Astrocyte (in vitro differentiated cells and primary cell): ENCODE results near the gene CD46. TPM values are rescaled to one million over a fixed set of nuclear protein-coding genes. Genes with fewer than 3 reads are reported as not detected.
A peak's percentile ranks its signal among the peaks of the same experiment; 100 is the strongest.
"Not testable (repeated sequence)": the region's sequence is repeated elsewhere in the genome, so short reads cannot be mapped to it uniquely, and the experiment has no call there.

Experiments used
- DNase-seq: peaks from one replicate; pipeline ENCODE4 v3.0.0-alpha.2; 2010; ENCODE audit warnings: low read depth
- FAIRE-seq: peaks from 2 replicates; lab custom pipeline; 2011; peaks lifted over from hg19 to GRCh38; lab: Jason Lieb, UNC
- H2AFZ ChIP-seq: 2 replicates; pipeline ENCODE4 v1.6.0; 2012; ENCODE audit warnings: low read depth, low read length, inconsistent platforms
- H3K27ac ChIP-seq: 2 replicates; pipeline ENCODE4 v1.5.1; 2011; ENCODE audit warnings: low read depth, low read length, inconsistent platforms
- H3K27me3 ChIP-seq: 2 replicates; pipeline ENCODE4 v1.6.0; 2011; ENCODE audit warnings: low read length, inconsistent platforms; ENCODE audit not compliant: insufficient read depth
- H3K36me3 ChIP-seq: 2 replicates; pipeline ENCODE4 v1.5.1; 2011; ENCODE audit warnings: low read length, inconsistent platforms; ENCODE audit not compliant: insufficient read depth
- H3K4me1 ChIP-seq: 2 replicates; pipeline ENCODE4 v1.5.1; 2011; ENCODE audit warnings: low read length, inconsistent platforms; ENCODE audit not compliant: insufficient read depth
- H3K4me2 ChIP-seq: 2 replicates; pipeline ENCODE4 v1.6.0; 2012; ENCODE audit warnings: low read length, inconsistent platforms
- H3K4me3 ChIP-seq: 2 replicates; pipeline ENCODE4 v1.5.1; 2011; ENCODE audit warnings: low read depth, mild to moderate bottlenecking, low read length, inconsistent platforms; ENCODE audit not compliant: insufficient read depth
- H3K79me2 ChIP-seq: 2 replicates; pipeline ENCODE4 v1.6.0; 2012; ENCODE audit warnings: mild to moderate bottlenecking, low read length, inconsistent platforms; ENCODE audit not compliant: insufficient read depth
- H3K9ac ChIP-seq: 2 replicates; pipeline ENCODE4 v1.6.0; 2012; ENCODE audit warnings: mild to moderate bottlenecking, low read length, inconsistent platforms
- H3K9me3 ChIP-seq: 2 replicates; pipeline ENCODE4 v1.5.1; 2012; ENCODE audit warnings: low read depth, mild to moderate bottlenecking, low read length, inconsistent platforms; ENCODE audit not compliant: insufficient read depth
- H4K20me1 ChIP-seq: 2 replicates; pipeline ENCODE4 v1.6.0; 2012; ENCODE audit warnings: low read length, inconsistent platforms; ENCODE audit not compliant: insufficient read depth
- H3K27ac Mint-ChIP-seq: one replicate; pipeline ENCODE4 v1.8.0; 2021; ENCODE audit warnings: mild to moderate bottlenecking, mixed read lengths; ENCODE audit not compliant: unreplicated experiment
- H3K27me3 Mint-ChIP-seq: one replicate; pipeline ENCODE4 v1.8.0; 2021; ENCODE audit warnings: low read depth, mixed read lengths; ENCODE audit not compliant: unreplicated experiment
- H3K36me3 Mint-ChIP-seq: one replicate; pipeline ENCODE4 v1.8.0; 2021; ENCODE audit warnings: low read depth, mixed read lengths; ENCODE audit not compliant: unreplicated experiment
- H3K4me1 Mint-ChIP-seq: one replicate; pipeline ENCODE4 v1.8.0; 2021; ENCODE audit warnings: low read depth, mixed read lengths; ENCODE audit not compliant: unreplicated experiment
- H3K4me3 Mint-ChIP-seq: one replicate; pipeline ENCODE4 v1.8.0; 2021; ENCODE audit warnings: mild to moderate bottlenecking, moderate library complexity, mixed read lengths; ENCODE audit not compliant: unreplicated experiment
- H3K9me3 Mint-ChIP-seq: one replicate; pipeline ENCODE4 v1.8.0; 2021; ENCODE audit warnings: mild to moderate bottlenecking, mixed read lengths; ENCODE audit not compliant: unreplicated experiment
- EZH2 ChIP-seq: IDR thresholded peaks from 2 replicates; pipeline ENCODE4 v1.6.1; 2012; ENCODE audit warnings: mild to moderate bottlenecking, low read length, inconsistent platforms; ENCODE audit not compliant: insufficient read depth
- total RNA-seq: library from RNA; stranded (reverse); gene quantifications from 2 replicates; pipeline ENCODE4 v1.2.1, GENCODE V29; 2021
- TF ChIP-seq, protein P1 (sequence below): IDR thresholded peaks from 2 replicates; pipeline ENCODE4 v1.5.1; 2011; ENCODE audit warnings: low read depth, mild to moderate bottlenecking, inconsistent platforms, low read length, moderate library complexity; ENCODE audit not compliant: insufficient read depth

Gene CD46
- total RNA-seq, 1 donor from 2014 or later = 176 TPM

DNA sequence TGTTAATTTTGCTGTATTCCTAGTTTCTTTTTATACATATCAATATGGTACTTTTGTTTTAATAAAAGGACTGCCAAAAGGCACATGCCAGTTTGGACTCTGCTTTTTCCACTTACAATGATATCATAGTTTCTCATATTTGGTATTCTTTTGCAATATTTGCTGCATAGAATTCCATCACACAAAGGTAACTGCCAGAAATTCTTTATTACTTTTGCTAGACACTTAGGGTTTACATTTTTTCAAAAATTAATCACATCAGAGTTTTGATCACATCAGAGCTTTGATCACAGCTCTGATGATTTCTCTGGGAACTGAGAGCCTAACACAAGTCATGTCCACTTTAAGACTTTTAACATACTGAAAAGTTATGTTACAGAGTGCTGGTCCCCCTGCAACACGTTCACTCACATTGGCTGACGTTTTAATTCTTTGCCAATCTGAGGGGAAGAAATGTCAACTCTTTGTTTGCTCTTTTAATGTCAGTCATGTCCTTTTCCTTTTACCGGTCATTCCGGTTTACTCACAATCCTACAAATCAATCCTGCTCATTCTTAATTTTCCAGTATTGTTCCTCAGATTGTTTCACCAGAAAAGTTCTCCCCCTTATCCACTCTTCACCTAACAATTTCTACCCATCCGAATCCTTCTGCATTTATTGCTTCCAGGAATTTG, 1.1 kb upstream of the CD46 start:
- H3K27me3 Mint-ChIP-seq = no peaks in the 10 kb centered on the region
- peak overlapping the region; percentile 88 for H3K27ac Mint-ChIP-seq
- H3K4me2 ChIP-seq = peak overlapping the region; percentile 89
- H3K4me3 ChIP-seq = peak overlapping the region; percentile 93
- peaks cover 31% of the 10 kb centered on the region for H4K20me1 ChIP-seq
- H3K36me3 ChIP-seq = no peaks in the 10 kb centered on the region
- no peaks in the 10 kb centered on the region for H3K9me3 ChIP-seq
- FAIRE-seq (no peak), DNase-seq (no peak)
- no peaks in the 10 kb centered on the region for H3K36me3 Mint-ChIP-seq
- H3K4me1 Mint-ChIP-seq = peaks cover 21% of the 10 kb centered on the region
- H3K79me2 ChIP-seq = peaks cover 39% of the 10 kb centered on the region
- H2AFZ ChIP-seq = peak overlapping the region; percentile 95
- H3K4me3 Mint-ChIP-seq = peak overlapping the region; percentile 99
- TF ChIP-seq EZH2 = no peak
- TF ChIP-seq, protein P1, sequence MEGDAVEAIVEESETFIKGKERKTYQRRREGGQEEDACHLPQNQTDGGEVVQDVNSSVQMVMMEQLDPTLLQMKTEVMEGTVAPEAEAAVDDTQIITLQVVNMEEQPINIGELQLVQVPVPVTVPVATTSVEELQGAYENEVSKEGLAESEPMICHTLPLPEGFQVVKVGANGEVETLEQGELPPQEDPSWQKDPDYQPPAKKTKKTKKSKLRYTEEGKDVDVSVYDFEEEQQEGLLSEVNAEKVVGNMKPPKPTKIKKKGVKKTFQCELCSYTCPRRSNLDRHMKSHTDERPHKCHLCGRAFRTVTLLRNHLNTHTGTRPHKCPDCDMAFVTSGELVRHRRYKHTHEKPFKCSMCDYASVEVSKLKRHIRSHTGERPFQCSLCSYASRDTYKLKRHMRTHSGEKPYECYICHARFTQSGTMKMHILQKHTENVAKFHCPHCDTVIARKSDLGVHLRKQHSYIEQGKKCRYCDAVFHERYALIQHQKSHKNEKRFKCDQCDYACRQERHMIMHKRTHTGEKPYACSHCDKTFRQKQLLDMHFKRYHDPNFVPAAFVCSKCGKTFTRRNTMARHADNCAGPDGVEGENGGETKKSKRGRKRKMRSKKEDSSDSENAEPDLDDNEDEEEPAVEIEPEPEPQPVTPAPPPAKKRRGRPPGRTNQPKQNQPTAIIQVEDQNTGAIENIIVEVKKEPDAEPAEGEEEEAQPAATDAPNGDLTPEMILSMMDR = no peak
- H3K9me3 Mint-ChIP-seq = no peaks in the 10 kb centered on the region
- H3K4me1 ChIP-seq = peaks cover 8% of the 10 kb centered on the region
- H3K9ac ChIP-seq = peak overlapping the region; percentile 91
- H3K27ac ChIP-seq = no peak overlapping the region
- no peaks in the 10 kb centered on the region for H3K27me3 ChIP-seq

DNA sequence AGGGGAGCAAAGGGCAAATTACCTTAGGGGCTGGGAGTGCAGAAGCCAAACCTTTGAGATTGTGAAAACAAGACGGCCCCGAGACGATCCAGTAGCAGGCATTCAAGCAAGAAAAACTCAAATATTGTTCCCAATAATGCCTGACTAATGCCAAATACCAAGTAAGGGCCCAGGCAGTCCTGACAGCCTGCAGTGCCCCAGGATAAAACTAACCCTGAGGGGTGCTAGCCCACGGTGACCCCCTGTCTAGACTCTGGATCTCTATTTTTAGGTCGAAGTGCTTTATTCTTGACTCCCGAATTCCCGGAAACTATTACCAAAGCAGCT, 428 bp upstream of the CD46 start:
- H3K79me2 ChIP-seq = peaks cover 46% of the 10 kb centered on the region
- H3K4me2 ChIP-seq = peak overlapping the region; percentile 89
- H4K20me1 ChIP-seq = peaks cover 38% of the 10 kb centered on the region
- Mint-ChIP-seq H3K27ac (peak overlapping the region; percentile 88), H3K4me3 (peak overlapping the region; percentile 99), H3K4me1 (peaks cover 24% of the 10 kb centered on the region)
- not testable (repeated sequence) for H3K4me1 ChIP-seq, H3K27me3 ChIP-seq, DNase-seq, H3K27me3 Mint-ChIP-seq, H3K36me3 Mint-ChIP-seq, H3K36me3 ChIP-seq, H3K9me3 ChIP-seq, H3K9me3 Mint-ChIP-seq, FAIRE-seq
- H2AFZ ChIP-seq = peak overlapping the region; percentile 95
- H3K27ac ChIP-seq = peak overlapping the region; percentile 50
- peak overlapping the region; percentile 93 for H3K4me3 ChIP-seq
- peak overlapping the region; percentile 91 for H3K9ac ChIP-seq

DNA sequence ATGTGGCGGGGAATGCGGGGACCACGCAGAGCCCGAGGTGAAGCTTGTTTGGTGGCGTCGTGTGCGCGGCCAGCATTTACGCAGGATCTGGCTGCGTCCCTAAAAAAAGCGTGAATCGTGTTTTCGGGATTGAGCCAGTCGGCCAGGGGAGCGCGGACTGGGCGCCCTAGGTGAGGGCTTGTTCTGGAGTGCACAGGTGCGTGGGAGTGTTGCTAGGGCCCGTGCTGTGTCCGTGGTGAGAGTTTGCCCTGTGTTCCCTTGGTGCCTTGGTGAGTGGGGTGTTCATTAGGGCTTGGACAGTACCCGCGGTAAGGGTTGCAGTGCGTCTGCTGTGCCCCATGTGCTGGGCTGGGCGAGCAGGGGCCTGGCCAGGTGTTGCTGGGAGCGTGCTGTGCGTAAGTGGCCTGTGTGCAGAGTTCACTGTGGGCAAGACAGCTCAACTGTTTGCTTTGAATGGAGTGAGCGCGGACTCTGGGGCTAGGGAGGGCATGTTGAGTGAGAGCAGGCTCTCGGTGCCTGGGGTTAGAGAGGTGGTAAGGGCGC, 673 bp downstream of the CD46 start:
- Histone ChIP-seq H3K79me2 (peaks cover 51% of the 10 kb centered on the region), H3K4me1 (peaks cover 8% of the 10 kb centered on the region), H4K20me1 (peaks cover 48% of the 10 kb centered on the region), H3K4me3 (peak overlapping the region; percentile 93), H3K36me3 (no peaks in the 10 kb centered on the region), H3K9ac (peak overlapping the region; percentile 91), H3K4me2 (peak overlapping the region; percentile 89), H3K9me3 (no peaks in the 10 kb centered on the region), H3K27me3 (no peaks in the 10 kb centered on the region), H2AFZ (peak overlapping the region; percentile 95), H3K27ac (peak overlapping the region; percentile 50)
- FAIRE-seq = no peak
- Mint-ChIP-seq H3K27me3 (no peaks in the 10 kb centered on the region), H3K36me3 (no peaks in the 10 kb centered on the region), H3K27ac (peak overlapping the region; percentile 91), H3K9me3 (no peaks in the 10 kb centered on the region), H3K4me1 (peaks cover 24% of the 10 kb centered on the region), H3K4me3 (peak overlapping the region; percentile 99)
- TF ChIP-seq, protein P1 = no peak
- no peak for TF ChIP-seq EZH2
- DNase-seq = peak; percentile 7
